Thoracic aorta (tissue), 2 donors: ENCODE measurements around the gene OTUB2. TPM values are rescaled to one million over a fixed set of nuclear protein-coding genes. Genes with fewer than 3 reads are reported as not detected.

Source experiments
- ATAC-seq: fragments of 150-250 bp; one replicate; pipeline ENCODE4 v1.8.0; 2017; ENCODE audit warnings: low read depth; ENCODE audit not compliant: insufficient number of reproducible peaks, low FRiP score
- DNase-seq: peaks from one replicate; pipeline ENCODE4 v3.0.0-alpha.2; 2020; ENCODE audit warnings: low spot score
- H3K27ac ChIP-seq, 2 donors: fragments of 200-600 bp; sonication (generic); 1 replicate in 1 of 2; 2 replicates in 1 of 2; pipeline ENCODE4 v1.5.1; 2016; ENCODE audit warnings: mild to moderate bottlenecking in 2 of 2, moderate library complexity in 2 of 2
- H3K27me3 ChIP-seq: fragments of 200-600 bp; sonication (generic); replicated peaks from 2 replicates; pipeline ENCODE4 v1.6.0; 2016; ENCODE audit warnings: mild to moderate bottlenecking; ENCODE audit not compliant: insufficient read depth
- H3K36me3 ChIP-seq: fragments of 200-600 bp; sonication (generic); one replicate; pipeline ENCODE4 v1.5.1; 2016
- H3K4me1 ChIP-seq, 2 donors: fragments of 200-600 bp; sonication (generic); 1 replicate in 1 of 2; 2 replicates in 1 of 2; pipeline versions ENCODE4 v1.5.1 to v1.6.0; 2016; ENCODE audit warnings: low read depth in 2 of 2, mild to moderate bottlenecking in 1 of 2; ENCODE audit not compliant: control insufficient read depth in 1 of 2
- H3K4me3 ChIP-seq: fragments of 200-600 bp; sonication (generic); 2 replicates; pipeline ENCODE4 v1.5.1; 2016; ENCODE audit warnings: mild to moderate bottlenecking
- H3K9me3 ChIP-seq: fragments of 200-600 bp; sonication (generic); 2 replicates; pipeline ENCODE4 v1.5.1; 2016
- total RNA-seq, 2 donors: library from RNA; depleted of rRNA; stranded (reverse); fragments of >200 nt; gene quantifications; one replicate each; pipeline versions ENCODE4 v1.1.0 to v1.2.3, GENCODE V29; 2016
- TF ChIP-seq, protein P1 (sequence below): fragments of 200-600 bp; sonication (generic); IDR thresholded peaks from one replicate; pipeline ENCODE4 v1.5.1; 2019; ENCODE audit warnings: antibody characterized with exemption

The OTUB2 gene
- total RNA-seq, 2 donors from 2014 or later, result 0.14 to 0.71 TPM

DNA sequence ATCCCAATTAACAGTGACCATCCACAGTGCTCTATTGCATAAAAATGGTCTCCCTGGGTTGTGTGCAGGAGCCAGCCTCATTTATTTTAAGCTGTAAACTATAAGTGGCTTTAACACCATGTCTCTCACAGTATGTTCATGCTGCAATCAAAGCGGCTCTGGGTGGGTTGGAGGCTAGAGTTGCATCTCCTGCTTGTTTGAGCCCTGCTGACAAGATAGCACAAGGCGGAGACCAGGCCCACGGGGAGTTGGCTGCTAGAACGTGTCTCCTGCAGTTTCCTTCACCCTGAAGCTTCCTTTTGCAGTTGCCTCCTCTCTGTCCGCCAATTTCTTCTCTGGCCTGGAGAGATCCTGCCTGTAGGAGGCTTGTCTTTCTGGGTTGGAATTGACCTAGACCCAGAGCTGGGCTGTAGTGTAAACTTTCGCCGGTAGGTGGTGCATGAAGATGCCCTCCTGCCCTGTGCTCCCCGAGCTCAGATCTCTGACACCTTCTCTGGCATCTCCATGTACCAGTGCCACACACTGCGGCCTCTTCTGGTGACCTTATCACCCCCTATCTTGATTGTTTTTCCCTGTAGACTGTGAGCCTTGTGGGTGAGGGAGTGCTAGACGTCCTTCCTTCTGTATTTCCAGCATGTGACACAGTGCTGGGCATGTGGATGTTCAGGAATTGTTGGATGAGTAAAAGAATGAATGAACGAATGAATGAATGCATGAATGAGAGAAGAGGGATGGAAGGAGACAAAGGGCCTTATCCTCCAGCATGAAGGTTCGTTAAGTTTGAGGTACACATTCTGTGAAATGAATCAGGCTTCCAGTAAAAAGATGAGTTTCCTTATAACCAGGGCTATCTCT, 10.4 kb downstream of the OTUB2 start:
- TF ChIP-seq, protein P1, sequence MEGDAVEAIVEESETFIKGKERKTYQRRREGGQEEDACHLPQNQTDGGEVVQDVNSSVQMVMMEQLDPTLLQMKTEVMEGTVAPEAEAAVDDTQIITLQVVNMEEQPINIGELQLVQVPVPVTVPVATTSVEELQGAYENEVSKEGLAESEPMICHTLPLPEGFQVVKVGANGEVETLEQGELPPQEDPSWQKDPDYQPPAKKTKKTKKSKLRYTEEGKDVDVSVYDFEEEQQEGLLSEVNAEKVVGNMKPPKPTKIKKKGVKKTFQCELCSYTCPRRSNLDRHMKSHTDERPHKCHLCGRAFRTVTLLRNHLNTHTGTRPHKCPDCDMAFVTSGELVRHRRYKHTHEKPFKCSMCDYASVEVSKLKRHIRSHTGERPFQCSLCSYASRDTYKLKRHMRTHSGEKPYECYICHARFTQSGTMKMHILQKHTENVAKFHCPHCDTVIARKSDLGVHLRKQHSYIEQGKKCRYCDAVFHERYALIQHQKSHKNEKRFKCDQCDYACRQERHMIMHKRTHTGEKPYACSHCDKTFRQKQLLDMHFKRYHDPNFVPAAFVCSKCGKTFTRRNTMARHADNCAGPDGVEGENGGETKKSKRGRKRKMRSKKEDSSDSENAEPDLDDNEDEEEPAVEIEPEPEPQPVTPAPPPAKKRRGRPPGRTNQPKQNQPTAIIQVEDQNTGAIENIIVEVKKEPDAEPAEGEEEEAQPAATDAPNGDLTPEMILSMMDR, result peak; percentile 81
- Histone ChIP-seq H3K36me3 (no peaks in the 10 kb centered on the region), H3K9me3 (no peaks in the 10 kb centered on the region), H3K4me1 (peaks cover 0 to 2% of the 10 kb centered on the region in 2 donors), H3K27me3 (no peaks in the 10 kb centered on the region), H3K4me3 (no peak overlapping the region), H3K27ac (no peak overlapping the region)
- no peak for DNase-seq
- ATAC-seq, result no peak

DNA sequence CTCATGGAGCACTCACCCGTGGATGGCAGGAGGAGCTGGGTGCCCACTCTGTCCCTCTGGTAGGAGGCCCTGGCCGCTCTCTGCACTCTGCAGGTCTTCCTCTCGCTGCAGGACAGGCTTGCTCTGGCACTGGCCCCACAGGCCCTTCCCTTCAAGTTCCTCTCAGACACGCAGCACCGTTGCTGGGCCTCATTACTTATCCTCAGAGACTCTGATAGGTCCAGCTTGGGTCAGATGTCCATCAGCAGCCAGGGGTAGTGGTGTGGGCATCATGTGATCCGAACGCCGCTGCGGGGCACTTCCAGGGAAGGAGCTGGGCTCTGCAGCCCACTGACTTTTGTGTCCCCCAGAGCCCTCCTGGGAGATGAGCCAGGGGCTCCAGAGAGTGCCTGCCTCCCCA, 11.8 kb downstream of the OTUB2 start:
- Histone ChIP-seq H3K4me1 (peaks cover 0 to 14% of the 10 kb centered on the region in 2 donors), H3K27me3 (no peaks in the 10 kb centered on the region), H3K27ac (no peak overlapping the region), H3K4me3 (no peak overlapping the region), H3K9me3 (no peaks in the 10 kb centered on the region), H3K36me3 (no peaks in the 10 kb centered on the region)
- DNase-seq (no peak), ATAC-seq (no peak)
- TF ChIP-seq, protein P1, result no peak

DNA sequence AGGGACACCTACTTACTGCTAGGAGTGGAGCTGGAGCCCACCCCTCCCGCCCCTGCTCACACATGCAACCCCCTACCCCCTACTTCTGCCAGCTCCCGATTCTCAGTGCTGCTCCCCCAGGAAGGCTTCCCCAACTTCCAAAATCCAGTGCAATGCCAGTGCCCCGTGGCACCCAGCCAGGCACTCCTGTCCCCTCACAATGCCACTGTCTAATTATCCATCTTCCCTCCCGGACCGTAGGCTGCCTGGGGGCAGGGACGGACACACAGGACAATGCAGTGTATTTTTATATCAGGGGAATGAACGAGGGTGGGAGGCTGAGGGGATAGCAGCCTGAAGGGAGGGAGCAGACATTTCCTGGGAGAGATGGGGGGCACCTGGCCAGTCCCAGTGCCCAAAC, 12.4 kb downstream of the OTUB2 start:
- DNase-seq (no peak), ATAC-seq (no peak)
- Histone ChIP-seq H3K27me3 (no peaks in the 10 kb centered on the region), H3K4me3 (no peak overlapping the region), H3K27ac (no peak overlapping the region), H3K4me1 (peaks cover 0 to 14% of the 10 kb centered on the region in 2 donors), H3K9me3 (no peaks in the 10 kb centered on the region), H3K36me3 (no peaks in the 10 kb centered on the region)
- TF ChIP-seq, protein P1, result no peak

DNA sequence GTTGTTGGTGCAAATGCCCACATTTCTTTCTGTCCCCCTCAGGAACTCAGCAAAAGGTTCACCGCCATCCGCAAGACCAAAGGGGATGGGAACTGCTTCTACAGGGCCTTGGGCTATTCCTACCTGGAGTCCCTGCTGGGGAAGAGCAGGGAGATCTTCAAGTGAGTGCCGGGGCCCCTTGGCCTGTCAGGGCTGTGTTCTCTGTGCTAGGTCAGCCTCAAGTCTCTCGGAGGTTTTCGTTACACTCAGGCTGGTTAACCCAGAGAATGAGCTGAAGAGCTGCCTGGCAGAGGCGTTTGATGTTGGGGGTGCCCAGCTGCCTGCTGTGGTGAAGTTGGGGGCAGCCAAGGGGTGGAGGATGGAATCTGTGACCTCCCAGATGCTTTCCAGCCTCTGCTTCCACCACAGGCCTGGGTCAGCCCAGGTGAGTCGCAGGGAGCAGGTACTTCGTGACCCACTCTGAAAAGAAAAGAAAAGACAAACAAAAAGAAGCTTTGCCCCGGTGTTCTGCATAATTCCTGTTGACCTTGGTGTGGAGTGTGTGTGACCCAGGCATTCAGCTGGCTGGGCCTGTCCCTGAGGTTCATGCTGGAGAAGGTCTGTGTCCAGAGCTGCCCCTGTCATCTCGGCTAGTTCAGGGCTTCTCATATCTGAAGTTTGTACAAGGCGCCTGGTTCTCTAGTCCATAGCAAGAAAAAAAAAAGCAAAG, 12.9 kb downstream of the OTUB2 start:
- Histone ChIP-seq H3K36me3 (no peaks in the 10 kb centered on the region), H3K27me3 (no peaks in the 10 kb centered on the region), H3K9me3 (no peaks in the 10 kb centered on the region), H3K27ac (no peak overlapping the region), H3K4me3 (no peak overlapping the region), H3K4me1 (peaks cover 0 to 14% of the 10 kb centered on the region in 2 donors)
- no peak for ATAC-seq
- no peak for DNase-seq
- TF ChIP-seq, protein P1, result no peak

- TF ChIP-seq, protein P1, result no peak
- Histone ChIP-seq H3K36me3 (no peaks in the 10 kb centered on the region), H3K27me3 (no peaks in the 10 kb centered on the region), H3K4me1 (peaks cover 0 to 14% of the 10 kb centered on the region in 2 donors), H3K27ac (no peak overlapping the region), H3K9me3 (no peaks in the 10 kb centered on the region), H3K4me3 (no peak overlapping the region)
- no peak for ATAC-seq
- DNase-seq, result no peak
These were observed 14.1 kb downstream of the OTUB2 start for GRCh38 chr14:94040247-94040646.
